GM18507 (cell line): ENCODE data around the gene DSCAML1.

Experiments
- DNase-seq: peaks from one replicate; pipeline ENCODE4 v3.0.0; 2011; ENCODE audit warnings: low read depth; ENCODE audit not compliant: insufficient read length; ENCODE audit errors: extremely low spot score
- FAIRE-seq: peaks from 2 replicates; lab custom pipeline; 2011; peaks lifted over from hg19 to GRCh38; lab: Jason Lieb, UNC

The DSCAML1 gene

DNA sequence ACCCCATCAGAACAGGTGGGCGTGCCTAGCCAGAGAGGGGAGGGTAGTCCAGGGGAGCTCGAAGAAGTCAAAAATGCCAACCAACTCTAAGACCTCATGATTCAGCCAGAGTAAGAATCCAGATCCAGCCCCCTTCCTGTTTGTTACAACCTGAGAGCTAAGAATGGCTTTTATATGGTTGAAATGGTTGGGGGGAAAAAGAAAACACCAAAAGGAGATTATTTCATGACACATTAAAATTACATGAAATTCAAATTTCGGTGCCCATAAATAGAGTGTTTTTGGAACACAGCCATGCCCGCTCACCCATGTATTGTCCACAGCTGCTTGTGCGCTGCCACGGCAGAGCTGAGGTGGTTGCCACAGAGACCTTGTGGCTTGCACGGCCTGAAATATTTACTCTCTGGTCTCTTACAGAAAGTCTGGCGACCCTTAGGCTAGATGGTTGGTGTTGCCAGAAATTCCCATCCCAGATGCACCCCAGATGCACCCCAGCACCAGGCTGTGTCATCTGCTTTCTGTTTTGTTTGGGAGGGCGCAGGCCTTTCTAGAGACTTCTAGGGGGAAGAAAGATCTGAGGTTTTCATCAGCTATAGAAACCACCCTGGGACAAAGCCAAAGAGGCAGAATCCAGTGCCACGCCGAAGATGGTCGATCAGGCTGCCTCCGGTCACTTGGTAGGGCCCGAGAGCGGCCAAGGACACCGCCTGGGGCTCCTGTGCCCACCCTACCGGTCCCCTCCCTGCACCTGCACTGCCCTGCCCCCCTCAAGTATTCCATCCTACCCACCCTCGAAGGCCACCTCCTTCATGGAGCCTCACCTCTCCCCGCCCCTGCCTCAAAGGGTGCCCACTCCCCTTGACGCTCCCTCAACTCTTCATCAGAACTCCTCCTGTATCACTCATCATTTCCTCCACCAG lies 80.2 kb downstream of the DSCAML1 start:
- DNase-seq (no peak), FAIRE-seq (no peak)

DNA sequence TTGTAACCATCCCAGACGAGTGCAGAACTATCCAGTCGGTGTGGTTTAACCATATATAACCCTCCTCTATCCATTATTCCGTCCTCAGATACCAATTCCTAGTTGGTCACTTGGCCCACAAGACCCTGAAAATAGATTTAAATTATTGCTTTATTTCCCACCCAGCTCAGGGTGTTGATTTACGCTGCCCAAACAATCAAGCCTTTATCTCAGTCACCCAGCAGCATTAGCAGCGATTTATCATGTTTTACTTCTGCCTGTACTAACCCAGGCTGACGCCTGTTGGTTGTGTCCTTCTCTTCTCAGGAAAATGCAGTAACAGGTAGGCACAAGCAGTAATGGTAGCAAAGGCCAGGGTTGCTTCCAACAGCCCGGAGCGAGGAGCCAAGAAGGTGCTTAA lies 81.2 kb downstream of the DSCAML1 start:
- no peak for DNase-seq
- no peak for FAIRE-seq

DNA sequence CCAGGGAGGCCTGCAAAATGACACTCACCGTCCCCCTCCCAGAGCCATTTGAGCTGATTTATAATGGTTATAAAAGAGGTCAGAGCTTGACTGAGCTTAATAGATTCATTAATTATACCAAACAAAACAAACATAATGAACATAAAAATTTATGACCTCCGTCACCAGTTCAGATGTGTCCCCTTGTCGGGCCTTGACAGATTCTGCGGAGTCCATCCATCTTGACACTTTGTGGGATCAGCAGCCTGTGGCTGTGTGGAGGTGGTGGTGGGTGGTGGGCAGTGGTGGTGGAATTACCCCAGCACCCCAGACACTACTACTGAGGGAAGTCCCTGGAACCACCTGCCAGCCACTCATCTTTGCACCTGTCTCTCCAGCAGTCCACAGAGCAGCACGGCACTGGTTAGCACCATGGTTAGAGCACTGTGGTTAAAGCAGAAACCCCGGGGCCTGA lies 83.5 kb downstream of the DSCAML1 start:
- DNase-seq (no peak), FAIRE-seq (no peak)

DNA sequence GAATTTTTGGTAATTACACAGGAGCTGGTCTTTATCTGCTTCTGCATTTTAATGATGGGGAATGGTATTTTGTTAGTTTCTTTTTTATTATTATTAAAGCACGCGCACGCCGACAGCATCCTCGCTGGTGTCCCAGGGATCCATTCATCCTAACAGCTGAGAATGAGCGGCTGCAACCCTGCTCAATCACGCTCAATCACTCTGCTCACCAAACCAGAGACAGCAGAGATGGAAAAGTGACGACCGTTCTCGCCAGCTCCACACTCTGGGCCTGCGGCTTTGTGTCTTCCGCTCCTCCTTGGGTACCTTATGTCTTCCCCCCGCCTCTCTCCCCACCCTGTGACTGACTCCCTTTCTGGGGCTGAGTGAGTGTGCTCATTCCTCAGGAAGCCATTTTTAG lies 84.5 kb downstream of the DSCAML1 start:
- no peak for FAIRE-seq
- no peak for DNase-seq

DNA sequence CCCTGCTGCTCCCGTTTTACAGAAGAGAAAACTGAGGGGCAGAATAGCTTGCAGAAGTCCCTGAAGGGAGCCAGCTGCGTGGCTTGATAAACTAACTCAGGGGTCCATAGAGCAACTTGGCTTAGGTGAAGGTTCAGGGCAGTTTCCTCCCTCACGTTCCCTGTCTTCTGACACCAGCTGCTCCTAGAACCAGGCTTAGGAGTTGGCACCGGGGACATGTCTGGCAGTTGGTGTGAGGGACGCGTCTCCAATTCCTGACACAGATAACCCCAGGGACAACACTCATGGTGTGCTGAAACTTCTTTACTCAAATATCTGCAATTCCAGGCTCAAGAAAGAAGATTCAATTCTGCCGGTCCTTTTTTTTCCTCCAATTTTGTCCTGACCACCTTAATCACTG lies 85.7 kb downstream of the DSCAML1 start:
- FAIRE-seq (no peak), DNase-seq (no peak)

DNA sequence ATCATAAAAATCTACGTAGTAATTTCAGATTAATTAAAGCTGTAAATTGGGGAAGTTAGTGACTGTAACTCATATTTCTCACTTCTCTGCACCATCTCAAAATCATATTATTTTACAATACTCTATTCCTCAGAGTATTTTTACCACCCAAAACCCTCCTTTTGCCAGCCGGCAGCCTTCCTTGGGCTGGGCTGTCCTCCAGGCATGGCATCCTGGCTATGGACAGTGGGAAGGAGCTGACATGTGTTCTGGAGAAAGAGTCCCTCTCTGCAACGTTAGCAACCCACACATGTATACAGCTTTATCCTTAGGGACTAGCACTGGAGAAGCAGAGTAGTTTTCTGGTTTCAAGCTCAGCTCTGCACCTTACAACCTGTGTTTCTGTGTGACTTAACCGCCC lies 86.8 kb downstream of the DSCAML1 start:
- FAIRE-seq (no peak), DNase-seq (no peak)

DNA sequence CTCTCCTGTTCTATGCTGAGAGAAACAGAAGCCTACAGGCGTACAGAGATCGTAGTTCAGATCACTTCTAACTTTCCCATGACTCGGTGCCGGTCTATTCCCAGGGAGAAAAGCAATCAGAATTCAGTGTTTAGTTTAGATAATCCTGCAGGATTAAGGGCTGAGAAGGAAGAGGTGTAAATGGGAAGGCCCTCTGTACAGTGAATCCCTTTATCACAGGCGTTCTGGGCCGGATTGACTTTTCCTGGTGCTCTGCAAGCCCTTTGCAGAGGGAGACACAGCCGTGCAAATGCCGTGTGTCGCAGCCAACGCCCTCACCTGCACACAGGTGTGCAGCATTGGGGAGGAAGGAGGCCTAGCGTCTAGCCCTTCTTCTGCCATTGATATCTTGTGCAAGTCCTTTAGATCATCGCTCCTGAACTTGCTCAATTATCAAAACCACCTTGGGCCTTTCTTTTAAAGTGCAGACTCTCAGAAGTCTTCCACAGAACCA lies 90.6 kb downstream of the DSCAML1 start:
- FAIRE-seq (no peak), DNase-seq (no peak)

DNA sequence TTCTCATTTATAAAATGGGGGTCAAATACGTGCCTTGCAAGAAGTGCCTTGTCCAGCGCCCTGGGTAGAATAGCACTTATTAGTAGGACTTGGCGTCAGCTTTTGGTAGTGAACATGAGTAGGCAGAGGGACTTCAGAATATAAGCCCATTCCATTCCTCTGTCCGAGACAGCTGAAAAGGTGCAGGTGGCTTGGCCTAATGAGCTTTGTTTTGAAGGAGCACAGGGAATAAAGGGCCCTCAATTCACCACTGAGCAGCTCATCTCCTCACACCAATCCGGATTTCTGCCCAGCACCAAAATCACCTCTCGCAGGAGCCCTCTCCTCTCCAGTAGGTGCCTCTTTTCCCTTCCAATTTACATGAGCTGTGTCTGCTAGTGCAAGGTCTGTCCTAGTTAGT lies 91.2 kb downstream of the DSCAML1 start:
- FAIRE-seq = no peak
- no peak for DNase-seq

DNA sequence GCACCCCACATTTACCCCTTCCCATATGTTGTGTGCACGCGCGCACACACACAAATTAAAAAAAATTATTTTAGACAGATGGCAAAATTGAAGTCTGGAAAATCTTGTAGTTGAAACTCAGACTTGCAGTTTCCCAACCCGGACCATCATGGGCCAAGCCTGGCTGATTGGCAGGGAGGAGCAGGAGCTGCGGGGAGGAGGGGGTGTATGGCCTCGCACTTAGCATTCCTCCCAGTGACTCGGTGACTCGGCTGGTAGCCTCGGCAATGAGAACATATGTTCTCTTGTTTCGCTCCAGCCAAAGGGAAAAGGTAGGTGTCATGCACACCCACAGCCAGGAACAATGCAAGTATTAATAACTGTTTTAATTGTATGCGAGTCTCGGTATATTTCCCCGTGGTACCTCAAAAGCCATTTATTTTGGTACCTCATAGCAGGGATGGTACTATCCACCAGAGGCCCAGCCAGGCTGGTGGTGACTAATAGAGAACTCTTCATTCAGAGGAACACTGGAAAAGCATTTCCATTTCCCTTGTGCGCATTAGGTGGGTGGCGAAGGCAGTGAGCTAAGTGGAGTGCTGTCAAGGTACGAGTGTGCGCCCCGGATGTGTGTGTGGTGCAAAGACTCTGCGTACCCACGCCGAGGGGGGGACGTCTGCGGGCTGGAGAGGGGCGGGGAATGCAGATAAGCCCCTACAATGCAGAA lies 92.5 kb downstream of the DSCAML1 start:
- no peak for FAIRE-seq

DNA sequence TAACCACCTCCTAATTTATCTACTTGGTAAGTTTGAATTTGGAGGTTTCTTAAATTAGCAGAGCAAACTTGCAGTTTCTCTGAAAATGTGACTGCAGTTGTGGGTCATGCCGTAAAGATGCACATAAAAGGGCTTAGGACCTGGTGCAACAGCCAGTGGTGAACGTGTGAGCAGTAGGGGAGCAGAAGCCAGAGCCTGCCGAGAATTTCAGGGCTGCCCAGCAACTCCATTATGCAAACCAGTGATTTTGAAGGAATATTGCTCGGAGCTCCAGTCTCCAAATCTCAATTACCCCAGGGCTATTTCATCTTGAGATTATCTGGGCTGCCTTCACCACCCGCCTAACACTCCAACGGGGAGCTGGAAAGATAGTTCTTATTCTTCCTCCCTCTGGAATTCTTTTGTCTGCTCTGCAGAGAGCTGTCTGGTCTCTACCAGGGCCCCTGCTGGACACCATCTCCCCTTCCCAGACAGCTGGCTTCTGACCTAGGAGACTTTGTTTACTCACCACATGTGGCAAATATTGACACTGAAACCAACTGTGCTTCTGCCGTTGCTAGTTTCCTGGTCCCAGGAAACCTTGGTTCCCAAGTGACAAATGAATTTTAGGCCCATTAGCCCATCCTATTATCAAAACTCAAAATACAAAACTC lies 93.9 kb downstream of the DSCAML1 start:
- no peak for FAIRE-seq
- no peak for DNase-seq

More for the DNA sequence above, 92.5 kb downstream of the DSCAML1 start:
- DNase-seq = no peak

DNA sequence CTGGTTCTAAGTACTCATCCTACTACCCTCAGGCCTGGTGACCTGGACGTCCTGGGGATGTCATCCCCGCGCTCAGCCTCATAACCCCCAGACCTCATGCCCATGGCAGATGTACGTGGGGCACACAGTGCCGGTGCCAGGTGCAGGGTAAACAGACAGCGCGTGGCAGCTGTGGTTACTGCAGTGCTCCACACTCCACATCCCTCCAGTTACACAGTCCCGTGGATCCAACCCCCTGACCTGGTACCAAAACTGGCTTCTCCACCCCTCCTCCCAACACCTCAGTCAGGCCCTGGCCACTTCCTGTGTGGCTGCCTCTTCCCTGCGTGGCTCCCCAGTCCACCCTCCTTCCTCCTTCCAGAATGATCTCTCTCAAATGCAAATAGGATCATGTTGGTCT lies 95.2 kb downstream of the DSCAML1 start:
- FAIRE-seq = no peak
- no peak for DNase-seq

DNA sequence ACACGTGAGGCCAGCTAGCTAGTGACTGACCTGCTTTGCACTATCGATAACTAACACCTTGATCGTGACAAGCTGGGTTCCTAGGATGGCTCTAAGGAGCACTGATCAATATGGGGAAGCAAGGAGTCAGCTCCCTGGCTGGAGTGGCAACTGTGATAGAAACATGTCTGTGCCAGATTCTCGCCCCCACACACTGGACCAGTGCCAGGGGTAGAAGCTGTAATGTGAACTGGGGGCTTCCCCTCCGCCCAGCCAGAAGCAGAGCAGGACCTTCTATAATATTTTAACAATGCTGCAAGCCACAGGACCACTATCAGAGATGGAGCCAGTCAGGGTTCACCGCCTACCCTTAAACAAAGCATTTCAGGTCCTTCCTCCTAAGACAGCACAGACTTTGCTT lies 96.5 kb downstream of the DSCAML1 start:
- no peak for DNase-seq
- no peak for FAIRE-seq

DNA sequence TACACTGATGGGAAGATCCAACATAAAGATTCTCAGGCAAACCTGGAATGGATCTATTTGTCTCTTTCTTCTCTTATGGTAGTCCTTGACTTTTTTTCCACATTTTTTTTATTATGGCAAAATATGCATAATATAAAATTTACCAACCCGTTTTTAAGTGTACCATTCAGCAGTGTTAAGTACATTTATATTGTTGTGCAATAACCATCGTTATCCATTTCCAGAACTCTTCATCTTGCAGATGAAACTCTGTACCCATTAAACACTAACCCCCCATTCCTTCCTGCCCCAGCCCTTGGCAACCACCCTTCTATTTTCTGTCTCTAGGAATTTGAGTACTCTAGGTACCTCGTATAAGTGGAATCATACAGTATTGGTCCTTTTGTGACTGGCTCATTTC lies 99.7 kb downstream of the DSCAML1 start:
- no peak for DNase-seq
- no peak for FAIRE-seq

DNA sequence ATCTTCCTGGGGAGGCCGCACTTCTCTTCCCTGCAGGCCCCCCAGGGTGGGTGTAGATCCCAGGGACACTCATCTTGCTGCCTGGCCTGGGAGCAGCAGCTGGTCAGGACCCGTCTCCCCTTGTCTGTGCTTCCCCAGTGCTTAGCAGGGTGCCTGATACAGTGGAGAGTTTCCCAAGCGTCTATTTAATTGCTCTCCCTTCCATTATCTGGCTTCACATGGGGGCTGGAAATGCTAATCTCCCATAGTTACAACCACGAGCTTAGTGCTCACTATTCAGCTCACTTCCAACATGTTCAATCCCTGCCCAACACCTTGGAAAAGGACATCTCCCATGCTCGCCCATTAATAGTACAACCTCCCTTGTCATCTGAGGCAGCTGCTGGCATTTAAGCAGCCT lies 100.5 kb downstream of the DSCAML1 start:
- DNase-seq (no peak), FAIRE-seq (no peak)

DNA sequence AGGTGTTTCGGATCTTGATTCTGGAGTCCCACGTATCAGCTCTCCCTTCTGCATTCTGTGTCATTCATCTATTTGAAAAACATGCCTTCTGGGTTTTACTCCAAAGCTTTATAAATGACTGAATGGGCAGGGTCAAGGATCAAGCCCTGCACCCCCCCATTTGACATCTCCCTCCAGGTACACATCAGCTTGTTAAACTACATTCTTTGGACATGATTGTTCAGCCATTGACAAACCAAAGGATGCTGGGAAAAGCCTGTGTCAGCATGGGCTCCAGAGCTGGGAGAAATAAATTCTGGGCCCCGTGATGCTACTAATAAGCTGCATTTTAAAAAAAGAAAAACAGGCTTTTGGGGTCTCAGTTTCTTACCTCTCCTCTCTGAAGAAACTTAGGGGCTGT lies 103.7 kb downstream of the DSCAML1 start:
- DNase-seq (no peak), FAIRE-seq (no peak)

DNA sequence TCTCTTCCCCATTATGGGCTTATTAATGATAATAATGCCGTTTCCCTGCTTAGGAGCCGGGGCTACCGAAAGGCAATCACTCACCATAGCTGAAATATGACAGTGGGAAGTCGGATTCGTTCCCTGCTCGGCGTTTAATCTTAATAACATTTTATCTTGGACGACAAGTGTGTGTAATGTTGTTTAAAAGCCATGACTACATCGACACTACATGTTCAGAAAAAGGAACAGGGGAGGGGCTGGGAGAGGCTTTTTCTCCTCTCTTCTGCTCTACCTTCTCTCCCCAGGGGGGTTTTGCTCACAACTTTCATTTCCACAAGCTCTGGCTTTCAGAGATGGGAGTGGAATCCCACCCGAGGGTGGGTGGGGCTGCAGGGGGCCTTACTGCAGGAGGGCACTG lies 105.5 kb downstream of the DSCAML1 start:
- FAIRE-seq (no peak), DNase-seq (no peak)

DNA sequence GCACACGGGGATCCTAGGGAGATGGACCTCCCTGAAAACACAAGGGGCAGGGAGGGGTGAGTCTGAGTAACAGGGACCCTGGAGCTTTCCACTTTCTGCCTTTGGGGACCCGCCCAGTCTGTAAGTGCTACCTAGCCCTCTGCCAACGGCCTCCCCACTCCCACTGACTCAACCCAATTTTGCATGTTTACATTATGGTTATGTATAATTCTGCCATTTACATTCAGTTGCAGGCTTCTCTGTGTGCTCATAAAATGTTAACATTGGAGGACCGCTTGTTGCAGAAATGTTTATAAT lies 105.8 kb downstream of the DSCAML1 start:
- no peak for DNase-seq
- FAIRE-seq = no peak

DNA sequence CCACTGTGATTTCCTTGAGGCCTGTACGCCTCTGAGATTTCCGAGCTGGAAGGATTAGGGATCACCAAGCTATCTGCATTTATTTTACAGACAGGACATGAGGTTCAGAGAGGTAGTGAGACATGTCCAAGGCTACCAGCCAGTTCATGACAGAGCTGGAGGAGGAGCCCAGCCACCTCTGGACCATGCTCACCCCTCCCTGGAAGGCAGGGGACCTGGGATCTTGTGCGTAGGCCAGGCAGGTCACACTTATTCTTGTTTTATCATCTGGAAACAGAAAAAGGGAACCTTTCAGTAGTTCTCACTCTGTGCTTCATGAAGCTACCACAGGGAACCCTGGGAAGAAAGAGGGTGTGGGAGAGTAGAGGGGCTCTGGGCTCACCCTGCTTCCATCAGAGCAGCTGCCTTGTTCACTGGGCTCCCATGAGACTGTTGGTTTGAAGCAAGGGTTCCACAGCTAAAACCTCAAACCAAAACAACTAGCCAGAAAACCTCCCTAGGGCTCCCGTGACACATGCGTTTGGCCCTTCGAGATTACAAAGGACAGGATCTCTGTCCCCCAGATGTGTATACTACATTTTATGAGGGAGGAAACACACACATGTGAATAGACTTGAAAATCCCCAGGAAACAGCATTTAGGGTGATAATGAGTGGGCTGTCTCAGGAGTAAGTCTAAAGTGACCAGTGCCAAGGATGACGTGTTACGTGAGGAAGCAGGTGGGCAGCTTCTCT lies 106.4 kb downstream of the DSCAML1 start:
- DNase-seq (no peak), FAIRE-seq (peak; percentile 67)

DNA sequence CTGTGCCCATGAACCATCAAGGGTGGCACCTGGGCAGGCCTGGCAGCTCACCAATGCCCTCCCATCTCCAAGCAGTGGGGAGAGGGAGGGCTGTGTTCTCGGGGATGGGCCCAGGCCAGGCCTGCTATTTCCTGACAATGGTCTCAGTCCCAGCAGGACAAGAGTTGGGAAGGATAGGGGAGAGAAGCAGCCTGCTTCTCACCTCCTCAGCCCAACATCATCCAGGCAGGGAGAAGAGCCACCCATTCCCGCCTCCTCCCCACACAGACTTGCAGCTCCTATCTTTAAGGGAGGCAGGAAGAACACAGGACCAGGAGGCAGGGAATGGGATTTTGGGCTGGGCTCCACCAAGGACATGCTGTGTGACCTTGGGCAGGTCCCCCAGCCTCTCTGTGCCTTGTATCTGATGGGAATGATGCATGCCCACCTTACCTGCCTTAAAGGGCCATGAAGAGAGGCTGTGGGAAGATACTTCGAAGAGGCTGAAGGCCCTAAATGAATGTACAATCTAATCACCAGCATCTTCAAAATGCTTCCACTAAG lies 108.7 kb downstream of the DSCAML1 start:
- DNase-seq (no peak), FAIRE-seq (no peak)

DNA sequence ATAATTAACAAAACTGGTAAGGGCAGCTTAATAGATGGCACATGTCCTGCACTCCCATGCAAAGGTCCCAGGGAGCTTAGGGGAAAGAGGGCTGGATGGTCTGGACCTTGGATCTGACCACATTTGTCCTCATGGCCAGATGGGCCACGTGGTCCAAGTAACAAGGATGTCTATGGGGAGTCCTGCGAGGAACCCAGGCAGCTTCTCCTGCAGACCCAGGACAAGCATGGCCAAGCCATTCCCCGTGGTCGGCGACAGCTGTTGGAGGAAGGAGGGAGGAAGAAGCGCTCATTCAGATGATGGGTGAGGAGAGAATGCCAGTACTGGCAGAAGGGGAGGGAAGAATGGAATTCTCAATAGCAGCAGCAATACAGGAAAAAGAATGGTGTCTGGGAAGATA lies 109.2 kb downstream of the DSCAML1 start:
- FAIRE-seq = no peak
- DNase-seq = no peak
